Stimulated activated naive CD8-positive, alpha-beta T cell treated with anti-CD3 and anti-CD28 coated beads, Interleukin-15, Interleukin-2, amounts not matched to agents 100 ng/mL and 50 ng/mL, for 24 hours (primary cell): ENCODE results near the gene TMEM272.

ENCODE experiments used
- H3K27ac Mint-ChIP-seq: one replicate; pipeline ENCODE4 v1.8.0; 2021; ENCODE audit warnings: mild to moderate bottlenecking, mixed read lengths
- H3K27me3 Mint-ChIP-seq: one replicate; pipeline ENCODE4 v1.8.0; 2021; ENCODE audit warnings: mixed read lengths
- H3K36me3 Mint-ChIP-seq: one replicate; pipeline ENCODE4 v1.8.0; 2021; ENCODE audit warnings: low read depth, mixed read lengths
- H3K4me1 Mint-ChIP-seq: one replicate; pipeline ENCODE4 v1.8.0; 2021; ENCODE audit warnings: low read depth, mixed read lengths
- H3K4me3 Mint-ChIP-seq: one replicate; pipeline ENCODE4 v1.8.0; 2021; ENCODE audit warnings: mild to moderate bottlenecking, mixed read lengths
- H3K9me3 Mint-ChIP-seq: one replicate; pipeline ENCODE4 v1.8.0; 2021; ENCODE audit warnings: mixed read lengths

The TMEM272 gene

GRCh38 chr13:51795419-51795818 is 49.6 kb downstream of the TMEM272 start:
- no peaks in the 10 kb centered on the region for H3K9me3 Mint-ChIP-seq
- H3K27ac Mint-ChIP-seq, result peak overlapping the region; percentile 34
- H3K36me3 Mint-ChIP-seq, result peaks cover 10% of the 10 kb centered on the region
- no peaks in the 10 kb centered on the region for H3K27me3 Mint-ChIP-seq
- no peak overlapping the region for H3K4me3 Mint-ChIP-seq
- peaks cover 50% of the 10 kb centered on the region for H3K4me1 Mint-ChIP-seq

- Mint-ChIP-seq H3K9me3 (no peaks in the 10 kb centered on the region), H3K27ac (no peak overlapping the region), H3K36me3 (peaks cover 10% of the 10 kb centered on the region), H3K4me1 (peaks cover 50% of the 10 kb centered on the region), H3K27me3 (no peaks in the 10 kb centered on the region), H3K4me3 (no peak overlapping the region)
These were observed 50.0 kb downstream of the TMEM272 start for GRCh38 chr13:51794964-51795363.

GRCh38 chr13:51793570-51794271 is 51.3 kb downstream of the TMEM272 start:
- no peaks in the 10 kb centered on the region for H3K27me3 Mint-ChIP-seq
- peaks cover 50% of the 10 kb centered on the region for H3K4me1 Mint-ChIP-seq
- peak overlapping the region; percentile 51 for H3K4me3 Mint-ChIP-seq
- peak overlapping the region; percentile 93 for H3K27ac Mint-ChIP-seq
- peaks cover 16% of the 10 kb centered on the region for H3K36me3 Mint-ChIP-seq
- no peaks in the 10 kb centered on the region for H3K9me3 Mint-ChIP-seq

- Mint-ChIP-seq H3K4me3 (no peak overlapping the region), H3K27ac (no peak overlapping the region), H3K36me3 (peaks cover 10% of the 10 kb centered on the region), H3K4me1 (no peaks in the 10 kb centered on the region), H3K9me3 (no peaks in the 10 kb centered on the region), H3K27me3 (no peaks in the 10 kb centered on the region)
These were observed 58.3 kb downstream of the TMEM272 start for GRCh38 chr13:51786425-51787265.

GRCh38 chr13:51785712-51786424 is 59.1 kb downstream of the TMEM272 start:
- Mint-ChIP-seq H3K27ac (no peak overlapping the region), H3K4me3 (no peak overlapping the region), H3K27me3 (no peaks in the 10 kb centered on the region), H3K4me1 (no peaks in the 10 kb centered on the region), H3K9me3 (no peaks in the 10 kb centered on the region), H3K36me3 (peaks cover 10% of the 10 kb centered on the region)

GRCh38 chr13:51784097-51784496 is 60.9 kb downstream of the TMEM272 start:
- Mint-ChIP-seq H3K27me3 (no peaks in the 10 kb centered on the region), H3K4me3 (no peak overlapping the region), H3K4me1 (no peaks in the 10 kb centered on the region), H3K9me3 (no peaks in the 10 kb centered on the region), H3K36me3 (peaks cover 4% of the 10 kb centered on the region), H3K27ac (no peak overlapping the region)

GRCh38 chr13:51783428-51784094 is 61.4 kb downstream of the TMEM272 start:
- Mint-ChIP-seq H3K27me3 (no peaks in the 10 kb centered on the region), H3K27ac (no peak overlapping the region), H3K9me3 (no peaks in the 10 kb centered on the region), H3K36me3 (peaks cover 4% of the 10 kb centered on the region), H3K4me3 (no peak overlapping the region), H3K4me1 (no peaks in the 10 kb centered on the region)

- Mint-ChIP-seq H3K27me3 (no peaks in the 10 kb centered on the region), H3K27ac (no peak overlapping the region), H3K9me3 (no peaks in the 10 kb centered on the region), H3K36me3 (peaks cover 4% of the 10 kb centered on the region), H3K4me3 (no peak overlapping the region), H3K4me1 (no peaks in the 10 kb centered on the region)
These were observed 62.8 kb downstream of the TMEM272 start for GRCh38 chr13:51782026-51782710.

GRCh38 chr13:51781246-51782022 is 63.5 kb downstream of the TMEM272 start:
- Mint-ChIP-seq H3K36me3 (peaks cover 4% of the 10 kb centered on the region), H3K4me3 (no peak overlapping the region), H3K4me1 (no peaks in the 10 kb centered on the region), H3K27me3 (no peaks in the 10 kb centered on the region), H3K27ac (no peak overlapping the region), H3K9me3 (no peaks in the 10 kb centered on the region)

- H3K4me1 Mint-ChIP-seq, result no peaks in the 10 kb centered on the region
- no peak overlapping the region for H3K27ac Mint-ChIP-seq
- no peaks in the 10 kb centered on the region for H3K9me3 Mint-ChIP-seq
- H3K36me3 Mint-ChIP-seq, result no peaks in the 10 kb centered on the region
- no peaks in the 10 kb centered on the region for H3K27me3 Mint-ChIP-seq
- H3K4me3 Mint-ChIP-seq, result no peak overlapping the region
These were observed 64.9 kb downstream of the TMEM272 start for GRCh38 chr13:51780099-51780498.

- Mint-ChIP-seq H3K4me1 (no peaks in the 10 kb centered on the region), H3K9me3 (no peaks in the 10 kb centered on the region), H3K4me3 (no peak overlapping the region), H3K27ac (no peak overlapping the region), H3K36me3 (no peaks in the 10 kb centered on the region), H3K27me3 (no peaks in the 10 kb centered on the region)
These were observed 66.6 kb downstream of the TMEM272 start for GRCh38 chr13:51778392-51778791.

GRCh38 chr13:51777921-51778320 is 67.1 kb downstream of the TMEM272 start:
- H3K36me3 Mint-ChIP-seq, result no peaks in the 10 kb centered on the region
- no peak overlapping the region for H3K27ac Mint-ChIP-seq
- H3K4me3 Mint-ChIP-seq, result no peak overlapping the region
- no peaks in the 10 kb centered on the region for H3K9me3 Mint-ChIP-seq
- no peaks in the 10 kb centered on the region for H3K4me1 Mint-ChIP-seq
- H3K27me3 Mint-ChIP-seq, result no peaks in the 10 kb centered on the region

GRCh38 chr13:51776179-51776578 is 68.8 kb downstream of the TMEM272 start:
- H3K4me3 Mint-ChIP-seq, result no peak overlapping the region
- no peaks in the 10 kb centered on the region for H3K4me1 Mint-ChIP-seq
- H3K36me3 Mint-ChIP-seq, result no peaks in the 10 kb centered on the region
- no peaks in the 10 kb centered on the region for H3K9me3 Mint-ChIP-seq
- H3K27ac Mint-ChIP-seq, result no peak overlapping the region
- no peaks in the 10 kb centered on the region for H3K27me3 Mint-ChIP-seq

GRCh38 chr13:51773515-51773914 is 71.5 kb downstream of the TMEM272 start:
- no peaks in the 10 kb centered on the region for H3K27me3 Mint-ChIP-seq
- H3K27ac Mint-ChIP-seq, result no peak overlapping the region
- no peaks in the 10 kb centered on the region for H3K4me1 Mint-ChIP-seq
- H3K4me3 Mint-ChIP-seq, result no peak overlapping the region
- no peaks in the 10 kb centered on the region for H3K36me3 Mint-ChIP-seq
- no peaks in the 10 kb centered on the region for H3K9me3 Mint-ChIP-seq
